Glomerular visceral epithelial cell (primary cell): Measurements from ENCODE around the gene SLCO4A1.

Source experiments
- DNase-seq: peaks from one replicate; pipeline ENCODE4 v3.0.0-alpha.2; 2016; ENCODE audit errors: extremely low spot score

SLCO4A1 gene, protein sequence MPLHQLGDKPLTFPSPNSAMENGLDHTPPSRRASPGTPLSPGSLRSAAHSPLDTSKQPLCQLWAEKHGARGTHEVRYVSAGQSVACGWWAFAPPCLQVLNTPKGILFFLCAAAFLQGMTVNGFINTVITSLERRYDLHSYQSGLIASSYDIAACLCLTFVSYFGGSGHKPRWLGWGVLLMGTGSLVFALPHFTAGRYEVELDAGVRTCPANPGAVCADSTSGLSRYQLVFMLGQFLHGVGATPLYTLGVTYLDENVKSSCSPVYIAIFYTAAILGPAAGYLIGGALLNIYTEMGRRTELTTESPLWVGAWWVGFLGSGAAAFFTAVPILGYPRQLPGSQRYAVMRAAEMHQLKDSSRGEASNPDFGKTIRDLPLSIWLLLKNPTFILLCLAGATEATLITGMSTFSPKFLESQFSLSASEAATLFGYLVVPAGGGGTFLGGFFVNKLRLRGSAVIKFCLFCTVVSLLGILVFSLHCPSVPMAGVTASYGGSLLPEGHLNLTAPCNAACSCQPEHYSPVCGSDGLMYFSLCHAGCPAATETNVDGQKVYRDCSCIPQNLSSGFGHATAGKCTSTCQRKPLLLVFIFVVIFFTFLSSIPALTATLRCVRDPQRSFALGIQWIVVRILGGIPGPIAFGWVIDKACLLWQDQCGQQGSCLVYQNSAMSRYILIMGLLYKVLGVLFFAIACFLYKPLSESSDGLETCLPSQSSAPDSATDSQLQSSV

DNA sequence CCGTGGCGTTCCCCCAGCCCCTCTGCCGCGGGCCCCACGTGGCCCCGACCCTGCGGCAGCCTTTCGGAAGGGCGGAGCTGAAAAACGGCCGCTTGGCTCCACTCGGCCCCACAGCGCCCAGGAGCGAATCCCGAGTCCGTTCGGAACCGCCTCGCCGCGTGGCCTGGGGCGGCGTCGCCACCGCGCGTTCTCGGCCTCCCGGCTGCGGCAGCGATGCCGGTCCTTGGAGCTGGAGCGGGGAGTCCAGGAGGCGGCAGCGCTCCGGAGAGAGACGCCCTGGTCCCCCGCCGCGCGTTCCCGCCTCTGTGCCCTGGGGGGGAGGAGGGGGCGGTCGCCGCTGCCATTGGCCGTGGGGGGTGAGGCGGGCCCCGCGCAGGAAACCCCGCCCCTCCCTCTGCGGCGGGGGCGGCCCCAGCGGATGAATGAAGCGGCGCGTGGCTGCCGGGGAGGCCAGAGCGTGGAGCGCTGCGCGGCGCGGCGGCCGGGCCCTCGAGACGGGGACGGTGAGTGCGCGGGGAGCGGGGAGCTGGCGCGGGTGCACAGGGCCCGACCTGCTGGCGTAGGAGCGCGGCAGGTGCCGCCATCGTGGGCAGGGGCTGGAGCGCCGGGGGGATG is at the start of gene SLCO4A1:
Gene SLCO4A1 (plus strand): TSS at position 453 of the 615 bp plus-strand sequence. CDS start 13,952 bp downstream, outside the sequence.
- peak; percentile 88 for DNase-seq

DNA sequence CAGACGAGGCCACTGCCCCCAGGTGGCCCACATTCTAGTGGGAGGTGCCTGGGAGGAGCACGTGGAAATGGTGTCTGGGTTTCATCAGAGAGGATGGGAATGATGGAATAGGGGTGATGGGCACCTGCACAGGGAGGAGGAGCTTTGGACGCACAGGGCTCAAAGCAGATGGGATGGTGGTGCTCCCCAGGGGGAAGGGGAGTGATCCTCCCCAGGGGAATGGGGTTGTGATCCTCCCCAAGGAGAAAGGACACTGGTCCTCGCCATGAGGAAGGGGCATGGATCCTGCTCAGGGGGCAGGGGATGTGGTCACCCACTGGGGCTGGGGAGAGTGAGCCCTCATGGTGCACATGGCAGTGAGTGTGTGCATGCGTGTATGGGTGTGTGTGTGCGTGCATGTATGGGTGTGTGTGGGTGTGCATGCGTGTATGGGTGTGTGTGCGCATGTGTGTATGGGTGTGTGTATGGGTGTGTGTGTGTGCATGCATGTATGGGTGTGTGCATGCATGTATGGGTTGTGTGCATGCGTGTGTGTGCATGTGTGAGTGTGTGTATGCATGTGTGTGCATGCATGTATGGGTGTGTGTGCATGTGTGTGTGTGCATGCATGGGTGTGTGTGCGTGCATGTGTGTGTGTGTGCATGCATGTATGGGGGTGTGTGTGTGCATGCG is 49.7 kb upstream of the SLCO4A1 start:
- DNase-seq = no peak

DNA sequence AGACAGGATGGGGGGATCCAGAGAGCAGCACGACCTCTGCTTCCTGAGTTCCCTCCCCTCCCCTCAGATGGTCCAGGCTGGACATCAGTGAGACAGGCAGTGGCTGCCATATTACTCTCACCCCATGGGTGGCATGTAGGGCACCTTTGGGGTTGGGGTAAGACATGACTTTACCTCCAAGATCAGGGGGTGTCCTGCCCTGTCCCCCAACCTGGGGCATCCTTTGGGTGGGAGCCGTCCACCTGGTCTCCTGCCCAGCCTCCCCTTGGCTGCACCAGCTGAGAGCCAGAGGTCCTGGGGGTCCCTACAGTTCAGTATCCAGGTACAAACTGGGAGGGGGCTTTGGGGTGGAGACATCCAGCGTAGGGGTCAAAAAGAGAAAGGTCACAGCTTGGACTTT is 48.7 kb upstream of the SLCO4A1 start:
- no peak for DNase-seq

DNA sequence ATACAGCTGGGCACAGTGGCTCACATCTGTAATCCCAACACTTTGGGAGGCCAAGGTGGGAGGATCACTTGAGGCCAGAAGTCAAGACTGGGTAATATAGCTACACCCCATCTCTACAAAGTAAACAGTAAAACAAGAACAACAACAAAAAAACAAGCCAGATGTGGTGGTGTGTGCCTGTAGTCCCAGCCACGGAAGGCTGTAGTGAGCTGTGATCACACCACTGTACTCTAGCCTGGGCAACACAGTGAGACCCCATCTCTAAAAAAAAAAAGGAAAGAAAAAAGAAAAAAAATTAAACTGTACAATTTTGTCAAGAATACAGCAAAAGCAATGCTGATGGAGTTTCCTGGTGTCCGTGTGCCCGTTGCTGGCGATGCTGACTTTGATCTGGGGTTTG is 47.2 kb upstream of the SLCO4A1 start:
- DNase-seq = no peak

DNA sequence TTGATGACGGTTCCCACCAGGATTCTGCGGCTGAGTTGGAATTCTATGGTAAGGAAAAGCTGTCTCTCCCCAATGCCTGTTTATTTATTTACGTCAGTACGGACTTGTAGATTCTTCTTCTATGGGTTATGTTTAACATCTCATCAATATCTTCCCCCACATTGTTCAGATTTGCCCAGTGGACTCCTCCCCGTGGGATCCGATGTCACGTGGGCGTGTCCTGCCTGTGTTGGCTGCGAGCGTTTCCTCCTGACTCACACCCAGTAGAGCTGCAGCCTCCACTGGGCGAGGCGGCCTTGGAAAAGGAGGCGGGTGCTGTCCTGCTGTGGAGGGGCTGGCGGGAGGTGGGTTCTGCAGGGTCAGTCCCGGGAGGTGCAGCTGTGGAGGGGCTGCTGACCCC is 46.8 kb upstream of the SLCO4A1 start:
- DNase-seq = peak; percentile 59

DNA sequence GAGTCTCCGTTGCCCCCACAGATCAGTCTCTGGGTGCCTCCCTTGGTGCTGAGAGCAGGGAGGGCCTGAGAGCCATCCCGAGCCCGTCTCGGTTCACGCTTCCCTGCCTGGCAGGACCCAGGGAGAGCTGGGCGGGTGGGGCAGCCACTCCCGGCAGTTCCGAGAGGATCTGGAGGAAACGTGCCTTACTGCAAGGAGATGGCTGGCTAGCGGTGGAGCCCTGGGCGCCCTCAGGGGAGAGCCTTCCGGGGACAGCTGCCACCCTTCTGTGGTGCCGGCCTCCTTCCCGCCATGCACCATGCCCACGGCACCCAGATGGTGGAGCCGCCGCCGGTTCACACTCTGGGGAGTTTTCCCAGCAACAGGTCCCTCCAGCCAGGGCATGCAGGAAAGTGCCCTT is 45.8 kb upstream of the SLCO4A1 start:
- DNase-seq = no peak

DNA sequence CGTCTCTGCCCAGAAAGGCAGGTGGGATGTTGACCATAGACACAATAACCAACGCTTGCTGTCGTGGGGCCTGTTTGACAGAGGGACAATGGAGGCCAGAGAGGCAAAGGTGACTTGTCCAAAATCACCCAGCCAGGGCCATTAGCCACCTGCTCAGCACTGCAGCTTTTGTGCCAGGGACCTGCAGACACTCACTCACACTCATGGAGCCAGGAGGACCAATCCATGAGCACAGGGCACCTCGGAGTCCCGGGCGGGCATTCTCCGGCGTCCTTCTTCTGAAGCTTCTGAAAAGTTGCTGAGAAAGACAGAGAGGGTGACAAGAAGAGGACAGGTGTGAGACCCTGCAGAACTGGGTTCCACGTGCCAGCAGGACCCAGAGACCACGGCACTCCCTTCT is 45.4 kb upstream of the SLCO4A1 start:
- no peak for DNase-seq

DNA sequence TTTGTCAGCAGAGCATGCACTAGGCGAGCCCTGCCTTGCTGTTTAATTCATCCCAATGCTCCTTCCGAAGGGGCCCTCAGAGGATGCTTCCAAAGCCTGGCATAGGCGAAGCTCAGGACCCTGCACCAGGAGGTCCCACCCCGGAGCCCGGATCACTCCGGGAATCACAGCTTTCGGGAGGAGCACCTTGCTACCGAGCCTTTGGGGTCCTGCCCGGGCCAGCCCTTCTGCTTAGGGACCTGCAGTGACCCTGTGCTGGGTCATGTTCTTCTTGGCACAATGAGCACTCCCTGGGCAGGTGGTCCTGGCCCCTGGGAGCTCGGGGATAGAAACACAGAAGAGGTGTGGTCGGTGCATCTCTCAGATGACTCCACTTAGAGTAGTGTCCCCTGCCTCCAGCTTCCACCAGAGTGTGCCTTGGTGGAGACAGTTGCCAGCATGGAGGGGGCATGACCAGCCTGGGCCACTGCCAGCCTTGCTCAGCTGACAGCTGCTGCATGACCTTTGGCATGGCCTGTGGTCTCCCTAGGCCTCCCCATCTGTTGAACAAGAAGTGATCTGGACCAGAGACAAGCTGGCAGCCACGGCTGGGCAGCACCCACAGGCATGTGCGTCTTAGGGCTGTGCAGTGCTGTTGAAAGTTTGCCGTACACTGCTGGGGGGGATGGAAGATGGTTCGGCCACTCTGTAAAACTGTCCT is 44.7 kb upstream of the SLCO4A1 start:
- DNase-seq = no peak

DNA sequence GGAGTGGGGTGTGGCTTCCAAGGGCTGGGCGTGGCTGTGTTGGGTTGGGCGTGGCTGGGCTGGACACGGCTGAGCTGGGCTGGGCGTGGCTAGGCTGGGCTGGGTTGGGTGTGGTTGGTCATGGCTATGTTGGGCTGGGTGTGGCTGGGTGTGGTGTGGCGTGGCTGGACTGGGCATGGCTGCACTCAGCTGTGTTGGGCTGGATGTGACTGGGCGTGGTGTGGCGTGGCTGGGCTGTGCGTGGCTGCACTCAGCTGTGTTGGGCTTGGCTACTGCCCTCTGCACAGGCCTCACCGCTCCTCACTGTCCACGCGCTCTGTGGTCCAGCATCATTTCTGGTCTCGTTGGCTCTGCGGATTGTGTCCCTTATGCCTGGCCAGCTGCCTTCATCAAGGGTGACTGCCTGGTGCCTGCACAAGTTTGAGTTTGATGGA is 43.5 kb upstream of the SLCO4A1 start:
- no peak for DNase-seq

DNA sequence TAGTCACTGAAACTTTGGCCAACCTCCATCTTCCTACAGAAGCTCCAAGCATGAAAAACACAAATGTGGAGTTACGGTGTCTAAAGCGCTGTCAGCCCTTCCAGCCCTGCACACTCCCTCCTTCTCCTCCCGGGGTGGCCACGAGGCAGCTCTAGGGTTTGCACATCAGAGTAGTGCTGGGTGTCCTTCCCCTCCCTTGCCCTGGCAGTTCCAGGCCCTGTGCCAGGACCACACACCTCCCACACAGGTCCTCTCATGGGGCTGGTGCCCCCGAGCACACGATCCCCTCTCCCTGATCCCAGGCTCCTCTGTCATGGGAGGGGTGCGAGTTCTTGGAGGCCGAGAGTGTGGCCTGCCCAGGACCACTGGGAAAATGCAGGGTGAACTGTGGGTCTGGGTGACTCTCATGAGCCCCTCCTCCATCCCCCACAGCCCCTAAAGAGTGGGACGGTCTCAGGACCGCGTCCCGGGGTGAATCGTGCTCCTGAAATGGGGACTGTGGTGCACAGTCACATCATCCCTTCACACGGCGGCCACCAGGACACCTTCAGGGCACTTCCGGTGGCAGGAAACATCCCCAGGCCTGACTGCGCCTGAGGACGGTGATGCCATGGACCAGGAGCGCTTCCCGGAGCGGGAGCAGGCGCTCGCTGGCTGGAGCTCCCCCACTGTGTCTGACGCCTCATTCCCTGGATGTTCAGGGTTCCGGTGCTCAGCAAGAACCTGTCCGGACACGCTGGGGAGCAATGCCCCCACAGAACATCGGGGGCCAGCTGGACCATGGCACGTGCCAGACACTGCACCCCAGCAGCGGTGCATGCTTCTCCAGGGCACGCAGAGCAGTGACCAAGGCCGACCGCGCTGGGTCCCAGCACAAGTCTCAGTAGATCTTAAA is 42.8 kb upstream of the SLCO4A1 start:
- no peak for DNase-seq

DNA sequence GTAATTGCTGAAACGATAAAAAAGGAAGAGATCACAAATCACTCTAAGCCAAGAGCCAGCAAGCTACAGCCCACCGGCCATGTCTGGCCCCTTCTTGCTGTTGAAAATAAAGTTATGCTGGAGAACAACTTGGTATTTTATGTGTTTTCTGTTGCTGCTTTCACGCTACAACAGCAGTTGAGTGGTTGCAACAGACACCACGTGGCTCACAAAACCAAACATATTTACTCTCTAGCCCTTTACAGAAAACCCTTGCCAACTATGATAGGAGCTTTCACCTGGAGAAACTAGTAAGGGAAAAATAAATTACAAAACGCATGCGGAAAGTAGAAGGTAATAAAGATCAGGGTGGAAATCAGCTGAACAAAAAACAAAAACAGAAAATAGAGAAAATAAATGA is 41.1 kb upstream of the SLCO4A1 start:
- no peak for DNase-seq

DNA sequence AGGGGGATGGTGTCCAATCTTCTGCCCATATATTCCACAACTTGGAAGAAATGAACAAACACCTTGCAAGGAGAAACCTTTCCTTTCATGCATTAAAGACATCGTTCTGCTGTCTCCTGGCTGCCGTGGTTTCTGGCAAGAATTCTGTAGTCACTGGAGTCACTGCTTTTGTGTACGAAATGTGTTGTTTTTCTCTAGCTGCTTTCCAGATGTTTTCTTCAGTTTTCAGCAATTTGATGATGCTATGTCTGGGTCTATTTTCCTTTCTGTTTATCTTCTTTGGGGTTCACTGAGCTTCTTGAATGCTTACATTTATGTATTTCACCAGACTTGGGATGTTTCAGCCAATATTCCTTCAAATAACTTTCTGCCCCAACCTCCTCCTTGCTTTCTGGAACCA is 40.6 kb upstream of the SLCO4A1 start:
- DNase-seq = no peak

DNA sequence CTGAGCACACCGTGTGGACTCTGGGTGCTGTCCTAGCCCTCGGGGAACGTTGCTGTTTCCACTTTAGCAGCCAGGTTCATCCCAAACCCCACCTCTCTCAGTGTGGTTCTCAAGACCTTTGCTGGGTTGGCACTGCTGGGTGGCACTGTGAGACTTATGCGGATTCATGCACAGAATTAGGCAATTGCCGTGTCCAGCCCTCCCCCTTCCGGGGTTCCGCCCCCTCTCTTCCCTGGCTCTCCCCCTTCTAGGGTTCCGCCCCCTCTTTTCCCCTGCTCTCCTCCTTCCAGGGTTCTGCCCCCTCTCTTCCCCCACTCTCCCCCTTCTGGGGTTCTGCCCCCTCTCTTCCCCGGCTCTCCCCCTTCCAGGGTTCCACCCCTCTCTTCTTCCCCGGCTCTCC is 39.8 kb upstream of the SLCO4A1 start:
- DNase-seq = peak; percentile 34

DNA sequence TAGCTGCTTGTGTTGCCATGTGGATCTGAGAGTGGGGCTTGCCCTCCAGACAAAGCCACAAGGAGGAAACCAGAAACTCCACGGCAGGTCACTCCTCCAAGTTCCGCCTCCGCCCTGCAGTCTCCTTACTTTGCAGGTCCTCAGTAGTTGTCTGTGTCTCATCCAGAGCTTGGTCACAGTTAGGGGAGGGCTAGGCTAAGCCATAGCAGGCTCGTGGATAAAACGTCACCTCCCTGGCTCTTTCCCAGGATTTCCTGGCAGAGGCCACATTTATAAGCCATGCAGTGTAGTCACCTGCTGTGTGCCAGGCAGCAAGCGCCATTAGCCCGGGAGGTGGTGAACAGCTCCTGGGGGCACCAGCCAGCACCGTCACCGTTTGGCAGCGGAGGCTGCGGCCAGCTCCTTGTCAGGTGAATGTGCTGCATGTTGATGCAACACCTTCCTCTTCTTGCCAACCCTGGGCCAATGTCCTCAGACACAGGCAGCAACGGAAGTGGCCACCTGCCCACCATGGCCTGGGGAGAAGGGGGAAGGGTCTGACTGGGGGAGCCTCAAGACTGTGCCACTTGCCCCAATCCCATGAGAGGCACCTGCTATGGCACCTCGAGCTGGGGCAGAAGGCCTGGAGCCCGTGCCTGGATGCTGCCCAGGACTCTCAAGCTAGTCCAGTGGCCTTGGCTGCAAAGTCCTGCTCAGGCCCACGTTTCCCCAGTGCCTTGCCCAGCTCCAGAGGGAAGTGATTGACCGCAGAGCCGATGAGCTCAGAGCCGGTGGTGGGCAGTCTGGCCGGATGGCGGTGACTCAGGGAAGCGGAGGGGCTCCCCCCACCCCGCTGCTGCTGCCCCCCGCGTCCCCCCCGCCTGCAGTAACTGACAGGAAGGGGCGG is 39.0 kb upstream of the SLCO4A1 start:
- DNase-seq = peak; percentile 98

DNA sequence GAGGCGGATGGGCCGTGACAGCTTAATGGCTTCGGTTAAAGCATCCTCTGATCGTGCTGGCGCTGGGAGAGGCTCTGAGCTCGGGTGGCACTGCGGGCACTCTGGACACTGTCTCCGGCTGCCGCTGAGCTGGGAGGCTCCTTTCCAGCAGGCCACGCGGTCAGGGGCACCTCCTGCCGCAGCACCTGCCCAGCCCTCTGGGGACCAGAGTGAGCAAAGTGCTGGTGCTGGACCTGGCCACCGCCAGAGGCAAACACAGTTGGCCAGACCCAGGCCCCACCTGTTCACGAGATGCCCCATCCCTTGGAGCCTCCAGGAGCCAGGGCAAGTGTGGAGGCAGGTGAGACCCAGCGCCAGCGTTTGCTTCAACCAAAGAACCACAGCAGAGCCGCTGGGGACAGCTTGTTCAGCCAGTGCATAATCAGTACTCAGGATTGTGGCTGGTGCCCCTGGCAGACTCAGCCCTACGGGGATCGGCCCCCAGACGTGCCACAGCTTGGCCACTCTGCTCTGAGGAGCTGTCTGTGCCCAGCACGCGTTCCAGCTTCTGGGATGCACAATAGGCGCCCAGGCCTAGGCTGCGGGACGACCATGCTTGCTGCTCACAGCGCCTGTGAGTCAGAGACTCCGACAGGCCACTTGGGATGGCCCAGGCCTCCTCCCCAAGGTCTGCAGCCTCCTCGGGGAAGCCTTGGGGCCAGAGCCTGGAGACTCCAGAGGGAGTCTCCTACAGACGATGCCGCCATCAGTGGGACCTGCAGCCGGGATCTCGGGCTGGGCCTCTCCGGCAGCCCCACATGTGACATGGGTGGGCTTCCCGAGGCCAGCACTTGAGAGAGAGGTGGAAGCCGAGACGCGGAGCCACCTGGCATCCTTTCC is 38.2 kb upstream of the SLCO4A1 start:
- DNase-seq = no peak

DNA sequence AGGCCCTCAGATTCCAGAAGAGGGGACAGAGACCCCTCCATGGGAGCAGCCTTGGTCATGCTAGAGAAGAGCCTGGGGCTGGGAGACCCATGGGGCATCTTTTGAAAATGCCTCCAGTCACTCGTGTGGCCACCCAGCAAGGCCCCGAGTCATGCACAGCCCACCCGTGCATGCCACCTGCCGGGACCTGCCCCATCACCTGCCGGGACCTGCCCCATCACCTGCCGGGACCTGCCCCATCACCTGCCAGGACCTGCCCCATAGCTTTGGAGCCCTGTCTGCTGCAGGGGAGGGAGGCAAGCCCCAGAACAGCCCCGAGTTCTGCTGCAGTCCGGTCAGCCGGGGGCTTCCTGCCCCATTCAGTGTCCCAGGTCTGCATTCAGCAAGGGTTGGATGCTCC is 37.5 kb upstream of the SLCO4A1 start:
- no peak for DNase-seq

DNA sequence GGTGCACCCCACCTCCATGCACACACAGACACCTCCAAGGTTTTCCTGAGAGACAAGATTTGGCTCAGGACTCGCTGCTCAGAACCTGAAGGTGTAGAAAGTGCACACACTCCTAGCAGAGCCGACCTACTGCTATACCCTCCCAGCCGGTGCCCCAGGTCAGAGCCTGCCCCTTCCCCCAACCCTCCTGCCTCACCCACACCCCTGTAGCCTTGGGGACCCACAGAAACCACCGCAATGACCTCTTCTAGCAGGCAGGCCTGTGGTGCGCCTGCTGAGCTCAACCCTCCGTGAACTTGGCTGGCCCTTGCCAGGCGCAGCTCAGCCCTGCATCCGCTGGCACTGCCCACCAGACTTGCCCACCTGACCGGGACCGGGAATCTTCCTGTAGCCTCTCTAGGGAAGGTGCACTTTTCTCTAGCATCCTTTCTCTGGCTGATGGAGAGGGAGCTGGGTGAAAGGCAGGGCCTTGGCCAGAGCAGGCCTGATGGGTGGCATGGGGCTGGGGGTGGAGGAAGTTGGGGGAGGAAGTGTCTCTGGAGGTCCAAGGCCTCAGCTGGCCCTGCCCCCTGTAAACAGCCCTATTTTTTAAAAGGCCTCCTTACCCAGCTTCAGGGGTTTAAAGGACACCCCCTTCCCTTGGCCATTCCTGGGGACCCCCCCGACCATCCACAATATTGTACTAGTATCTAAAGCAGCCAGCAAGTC is 36.9 kb upstream of the SLCO4A1 start:
- no peak for DNase-seq

DNA sequence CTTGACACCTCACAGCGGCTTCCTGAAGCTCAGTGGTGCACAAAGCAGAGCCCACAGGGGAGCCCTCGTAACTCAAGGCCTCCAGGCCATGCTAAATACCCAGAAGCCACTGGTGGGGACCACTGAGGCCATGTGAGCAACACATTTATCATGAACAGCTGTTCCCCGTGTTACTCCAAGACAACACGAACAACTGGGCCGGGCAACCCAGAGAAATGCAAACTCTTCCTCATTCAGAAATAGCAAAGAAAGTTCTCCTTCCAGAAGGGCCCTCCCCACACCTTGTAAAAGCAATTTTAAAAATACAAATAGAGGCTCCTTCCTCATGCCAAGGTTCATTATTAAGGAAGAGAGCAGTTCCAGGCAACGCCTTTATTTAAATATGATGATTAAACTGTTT is 36.3 kb upstream of the SLCO4A1 start:
- no peak for DNase-seq
